Skeletal muscle tissue (tissue), 4 donors: ENCODE results near the gene NAT8L. TPM values are rescaled to one million over a fixed set of nuclear protein-coding genes. Genes with fewer than 3 reads are reported as not detected.
A peak's percentile ranks its signal among the peaks of the same experiment; 100 is the strongest.
"Not testable (repeated sequence)": the region's sequence is repeated elsewhere in the genome, so short reads cannot be mapped to it uniquely, and the experiment has no call there.

ENCODE experiments used
- H3K27ac ChIP-seq: one replicate; pipeline ENCODE4 v1.7.0; 2013; ENCODE audit warnings: mild to moderate bottlenecking, low read depth, low read length, inconsistent platforms
- H3K27me3 ChIP-seq, 3 donors: one replicate each; pipeline ENCODE4 v1.7.0; 2013; ENCODE audit warnings: low read length in 3 of 3; ENCODE audit not compliant: control insufficient read depth in 3 of 3, insufficient read depth in 3 of 3
- H3K36me3 ChIP-seq, 3 donors: one replicate each; pipeline ENCODE4 v1.7.0; 2013; ENCODE audit warnings: low read length in 3 of 3; ENCODE audit not compliant: control insufficient read depth in 3 of 3, insufficient read depth in 3 of 3
- H3K4me1 ChIP-seq, 3 donors: one replicate each; pipeline ENCODE4 v1.7.0; 2013; ENCODE audit warnings: low read length in 3 of 3, mild to moderate bottlenecking in 3 of 3; ENCODE audit not compliant: control insufficient read depth in 3 of 3, insufficient read depth in 3 of 3
- H3K4me3 ChIP-seq, 3 donors: one replicate each; pipeline ENCODE4 v1.7.0; 2013; ENCODE audit warnings: low read length in 3 of 3
- H3K9ac ChIP-seq, 3 donors: one replicate each; pipeline ENCODE4 v1.7.0; 2013; ENCODE audit warnings: low read length in 3 of 3, mild to moderate bottlenecking in 3 of 3, moderate library complexity in 2 of 3, low read depth in 1 of 3
- H3K9me3 ChIP-seq, 3 donors: one replicate each; pipeline ENCODE4 v1.7.0; 2013; ENCODE audit warnings: low read length in 3 of 3; ENCODE audit not compliant: control insufficient read depth in 3 of 3
- total RNA-seq: library from RNA; depleted of rRNA; stranded (reverse); fragments of >200 nt; gene quantifications from one replicate; pipeline ENCODE4 v1.2.3, GENCODE V29; 2014
- donor health status: Osteomylitis.

Gene NAT8L, protein sequence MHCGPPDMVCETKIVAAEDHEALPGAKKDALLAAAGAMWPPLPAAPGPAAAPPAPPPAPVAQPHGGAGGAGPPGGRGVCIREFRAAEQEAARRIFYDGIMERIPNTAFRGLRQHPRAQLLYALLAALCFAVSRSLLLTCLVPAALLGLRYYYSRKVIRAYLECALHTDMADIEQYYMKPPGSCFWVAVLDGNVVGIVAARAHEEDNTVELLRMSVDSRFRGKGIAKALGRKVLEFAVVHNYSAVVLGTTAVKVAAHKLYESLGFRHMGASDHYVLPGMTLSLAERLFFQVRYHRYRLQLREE
- 1.0 TPM for total RNA-seq

DNA sequence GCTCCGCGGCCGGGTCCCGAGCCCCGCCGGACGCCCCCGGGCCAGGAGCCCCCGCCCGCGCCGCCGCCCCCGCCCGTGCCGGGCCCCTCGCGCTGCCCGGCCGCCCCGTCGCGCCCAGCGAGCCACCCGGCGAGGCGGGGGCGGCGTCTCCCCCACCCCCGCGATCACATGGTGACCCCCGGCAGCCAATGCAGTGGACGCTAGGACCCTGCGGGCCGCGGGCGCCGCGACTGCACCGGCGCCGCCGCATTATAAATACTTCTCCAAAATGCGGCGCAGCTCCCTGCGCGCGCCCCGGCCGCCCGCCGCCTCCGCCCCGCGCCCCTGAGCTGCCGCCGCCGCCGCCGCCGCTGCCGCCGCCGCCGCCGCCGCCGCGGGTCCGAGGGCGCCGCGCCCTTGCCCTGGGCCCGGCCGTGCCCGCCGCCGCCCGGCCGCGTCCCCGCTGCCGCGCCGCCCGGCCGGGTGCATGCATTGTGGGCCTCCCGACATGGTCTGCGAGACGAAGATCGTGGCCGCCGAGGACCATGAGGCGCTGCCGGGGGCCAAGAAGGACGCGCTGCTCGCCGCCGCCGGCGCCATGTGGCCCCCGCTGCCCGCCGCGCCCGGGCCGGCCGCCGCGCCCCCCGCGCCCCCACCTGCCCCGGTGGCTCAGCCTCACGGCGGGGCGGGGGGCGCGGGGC is at the start of gene NAT8L:
TSS of gene NAT8L (plus strand) at position 282 of the 680 bp plus-strand sequence. CDS start at position 467, 185 bp downstream.
- no peak within 1 kb of the TSS for H3K27ac ChIP-seq

DNA sequence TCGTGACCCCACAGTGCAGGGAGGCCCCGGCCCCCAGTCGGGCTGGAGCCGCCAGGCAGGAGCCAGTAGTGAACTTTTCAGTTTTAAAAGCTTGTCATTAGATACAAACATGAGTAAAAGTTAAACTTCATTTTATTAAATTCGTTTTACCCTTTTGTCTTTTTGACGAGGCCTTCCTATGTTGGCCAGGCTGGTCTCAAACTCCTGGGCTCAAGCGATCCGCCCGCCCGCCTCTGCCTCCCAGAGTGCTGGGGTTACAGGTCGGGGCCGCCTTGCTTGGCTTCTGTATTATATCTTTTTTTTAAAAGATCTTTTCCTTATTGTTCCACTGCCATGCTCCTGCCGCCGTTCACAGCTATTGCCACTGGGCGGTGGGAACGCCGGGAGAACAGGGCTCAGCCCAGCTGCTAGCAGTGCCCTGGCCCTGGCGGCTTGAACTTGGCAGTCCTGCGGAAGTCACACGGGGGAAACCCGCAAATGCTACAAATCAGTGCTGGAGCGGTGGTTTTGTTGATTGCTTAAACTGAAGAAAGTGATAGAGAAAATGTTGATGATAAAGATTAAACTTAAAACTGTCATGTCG is 49.4 kb upstream of the NAT8L start:
- H3K9me3 ChIP-seq, result no peaks in the 10 kb centered on the region
- H3K36me3 ChIP-seq, result peaks cover 0 to 7% (median 6%) of the 10 kb centered on the region in 3 donors
- H3K27ac ChIP-seq, result peak overlapping the region; percentile 97
- H3K4me1 ChIP-seq, result peaks cover 11 to 24% (median 17%) of the 10 kb centered on the region in 3 donors
- no peaks in the 10 kb centered on the region for H3K27me3 ChIP-seq
- peak overlapping the region; percentile 95 to 99 (median 98) for H3K9ac ChIP-seq
- peak overlapping the region; percentile 93 to 100 (median 100) for H3K4me3 ChIP-seq

More for the DNA sequence above, at the start of gene NAT8L:
- no peaks in the 10 kb centered on the region for H3K36me3 ChIP-seq
- peak within 1 kb of the TSS in 1 of 3 donors; percentile 54 for H3K9ac ChIP-seq
- no peaks in the 10 kb centered on the region for H3K9me3 ChIP-seq
- H3K4me1 ChIP-seq, result no peaks in the 10 kb centered on the region
- H3K4me3 ChIP-seq, result peak within 1 kb of the TSS in 2 of 3 donors; percentile 29 to 40
- H3K27me3 ChIP-seq, result peaks cover 19 to 26% (median 20%) of the 10 kb centered on the region in 3 donors

DNA sequence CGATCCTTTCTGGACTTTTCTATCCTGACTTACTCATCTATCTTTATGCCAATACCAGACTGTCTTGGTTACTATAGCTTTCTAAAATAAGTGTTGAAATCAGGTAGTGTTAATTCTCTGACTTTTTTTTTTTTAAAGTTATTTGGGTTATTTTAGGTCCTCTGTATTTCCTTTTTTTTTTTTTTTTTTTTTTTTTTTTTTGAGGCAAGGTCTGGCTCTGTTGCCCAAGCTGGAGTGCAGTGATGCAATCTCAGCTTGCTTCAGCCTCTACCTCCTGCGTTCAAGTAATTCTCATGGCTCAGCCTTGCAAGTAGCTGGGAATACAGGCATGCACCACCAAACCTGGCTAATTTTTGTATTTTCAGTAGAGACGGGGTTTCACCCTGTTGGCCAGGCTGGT is 47.5 kb upstream of the NAT8L start:
- H3K9me3 ChIP-seq, result no peaks in the 10 kb centered on the region
- H3K9ac ChIP-seq, result no peak overlapping the region
- H3K4me3 ChIP-seq, result no peak overlapping the region
- H3K36me3 ChIP-seq, result no peaks in the 10 kb centered on the region
- H3K27ac ChIP-seq, result no peak overlapping the region
- H3K27me3 ChIP-seq, result no peaks in the 10 kb centered on the region
- H3K4me1 ChIP-seq, result peaks cover 11 to 18% (median 14%) of the 10 kb centered on the region in 3 donors

DNA sequence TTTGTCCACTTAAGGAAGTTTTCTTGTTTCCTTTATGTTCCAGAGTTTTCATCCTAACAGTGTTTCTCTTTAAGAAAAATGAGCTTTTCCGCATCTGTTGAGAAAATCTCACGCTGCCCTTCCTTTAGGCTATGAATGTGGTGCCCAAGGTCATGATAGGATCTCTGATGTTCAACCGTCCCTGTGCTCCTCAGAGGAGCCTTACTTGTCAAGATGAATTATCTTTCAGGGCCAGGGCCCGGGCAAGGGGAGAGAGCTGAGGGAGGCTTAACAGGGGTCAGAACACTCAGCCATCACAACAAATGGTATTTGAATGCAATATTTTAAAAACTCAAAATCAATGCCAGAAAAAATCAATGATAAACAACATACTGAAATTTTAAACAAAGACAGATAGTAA is 44.1 kb upstream of the NAT8L start:
- Histone ChIP-seq H3K4me3 (no peak overlapping the region), H3K9ac (no peak overlapping the region), H3K36me3 (no peaks in the 10 kb centered on the region), H3K27ac (no peak overlapping the region), H3K4me1 (peaks cover 0 to 2% (median 0%) of the 10 kb centered on the region in 3 donors), H3K27me3 (peaks cover 0 to 4% (median 0%) of the 10 kb centered on the region in 3 donors), H3K9me3 (no peaks in the 10 kb centered on the region)

DNA sequence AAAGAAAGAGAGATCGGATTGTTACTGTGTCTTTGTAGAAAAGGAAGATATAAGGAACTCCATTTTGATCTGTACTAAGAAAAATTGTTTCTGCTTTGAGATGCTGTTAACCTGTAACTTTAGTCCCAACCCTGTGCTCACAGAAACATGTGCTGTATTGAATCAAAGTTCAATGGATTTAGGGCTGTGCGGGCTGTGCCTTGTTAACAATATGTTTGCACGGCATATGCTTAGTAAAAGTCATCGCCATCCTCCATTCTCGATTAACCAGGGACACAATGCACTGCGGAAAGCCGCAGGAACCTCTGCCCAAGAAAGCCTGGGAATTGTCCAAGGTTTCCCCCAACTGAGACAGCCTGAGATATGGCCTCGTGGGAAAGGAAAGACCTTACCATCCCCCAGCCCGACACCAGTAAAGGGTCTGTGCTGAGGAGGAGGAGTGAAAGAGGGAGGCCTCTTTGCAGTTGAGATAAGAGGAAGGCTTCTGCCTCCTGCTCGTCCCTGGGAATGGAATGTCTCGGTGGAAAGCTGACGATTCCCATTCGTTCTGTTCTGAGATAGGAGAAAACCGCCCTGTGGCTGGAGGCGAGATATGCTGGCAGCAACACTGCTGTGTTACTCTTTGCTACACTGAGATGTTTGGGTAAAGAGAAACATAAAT is 37.6 kb upstream of the NAT8L start:
- H3K9ac ChIP-seq, H3K9me3 ChIP-seq, H3K36me3 ChIP-seq, H3K4me1 ChIP-seq, H3K4me3 ChIP-seq, H3K27ac ChIP-seq: not testable (repeated sequence)
- peaks cover 0 to 11% (median 4%) of the 10 kb centered on the region in 3 donors for H3K27me3 ChIP-seq

DNA sequence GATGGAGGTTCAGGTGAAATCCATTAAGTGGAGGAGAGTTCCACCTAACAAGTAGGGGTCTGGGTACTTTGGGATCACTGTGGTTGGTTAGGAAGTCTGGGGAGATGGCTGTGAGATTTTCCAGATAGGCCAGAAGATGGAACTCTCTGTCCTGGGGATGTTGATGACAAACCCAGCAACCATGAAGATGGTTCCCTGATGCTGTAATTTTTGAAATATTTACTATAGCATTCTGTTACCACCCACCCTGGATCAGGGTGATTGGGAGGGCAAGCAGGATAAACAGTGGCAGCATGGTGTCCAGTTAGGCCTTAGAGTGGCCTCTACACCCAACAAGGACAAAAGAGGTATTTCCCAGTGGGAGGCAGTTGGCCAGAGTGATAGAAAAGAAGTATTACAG is 34.4 kb upstream of the NAT8L start:
- Histone ChIP-seq H3K4me1 (no peaks in the 10 kb centered on the region), H3K9ac (no peak overlapping the region), H3K4me3 (no peak overlapping the region), H3K36me3 (no peaks in the 10 kb centered on the region), H3K9me3 (no peaks in the 10 kb centered on the region), H3K27me3 (peaks cover 0 to 7% (median 4%) of the 10 kb centered on the region in 3 donors), H3K27ac (no peak overlapping the region)

DNA sequence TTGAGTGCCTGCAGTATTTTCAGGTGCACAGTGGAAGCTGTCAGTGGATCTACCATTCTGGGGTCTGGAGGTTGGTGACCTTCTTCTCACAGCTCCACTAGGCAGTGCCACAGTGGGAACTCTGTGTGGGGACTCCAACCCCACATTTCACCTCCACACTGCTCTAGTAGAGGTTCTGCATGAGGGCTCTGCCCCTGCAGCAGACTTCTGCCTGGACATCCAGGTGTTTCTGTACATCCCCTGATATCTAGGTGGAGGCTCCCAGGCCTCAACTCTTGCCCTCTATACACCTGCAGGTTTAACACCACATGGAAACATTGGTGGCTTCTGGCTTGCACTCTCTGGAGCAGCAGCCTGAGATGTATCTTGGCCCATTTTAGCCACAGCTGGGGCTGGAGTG is 33.3 kb upstream of the NAT8L start:
- no peak overlapping the region for H3K27ac ChIP-seq
- H3K9ac ChIP-seq, result no peak overlapping the region
- no peak overlapping the region for H3K4me3 ChIP-seq
- H3K27me3 ChIP-seq, result peaks cover 0 to 7% (median 4%) of the 10 kb centered on the region in 3 donors
- no peaks in the 10 kb centered on the region for H3K9me3 ChIP-seq
- H3K4me1 ChIP-seq, result no peaks in the 10 kb centered on the region
- H3K36me3 ChIP-seq, result no peaks in the 10 kb centered on the region

DNA sequence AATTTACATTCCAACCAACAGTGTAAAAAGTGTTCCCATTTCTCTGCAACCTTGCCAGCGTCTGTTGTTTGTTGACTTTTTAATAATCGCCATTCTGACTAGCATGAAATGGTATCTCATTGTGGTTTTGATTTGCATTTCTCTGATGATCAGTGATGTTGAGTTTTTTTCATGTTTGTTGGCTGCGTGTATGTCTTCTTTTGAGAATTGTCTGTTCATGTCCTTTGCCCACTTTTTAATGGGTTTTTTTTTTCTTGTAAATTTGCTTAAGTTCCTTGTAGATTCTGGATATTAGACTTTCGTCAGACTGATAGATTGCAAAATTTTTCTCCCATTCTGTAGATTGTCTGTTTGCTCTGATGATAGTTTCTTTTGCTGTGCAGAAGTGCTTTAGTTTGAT is 32.0 kb upstream of the NAT8L start:
- not testable (repeated sequence) for H3K4me3 ChIP-seq, H3K27ac ChIP-seq, H3K9ac ChIP-seq, H3K9me3 ChIP-seq, H3K4me1 ChIP-seq, H3K36me3 ChIP-seq, H3K27me3 ChIP-seq

DNA sequence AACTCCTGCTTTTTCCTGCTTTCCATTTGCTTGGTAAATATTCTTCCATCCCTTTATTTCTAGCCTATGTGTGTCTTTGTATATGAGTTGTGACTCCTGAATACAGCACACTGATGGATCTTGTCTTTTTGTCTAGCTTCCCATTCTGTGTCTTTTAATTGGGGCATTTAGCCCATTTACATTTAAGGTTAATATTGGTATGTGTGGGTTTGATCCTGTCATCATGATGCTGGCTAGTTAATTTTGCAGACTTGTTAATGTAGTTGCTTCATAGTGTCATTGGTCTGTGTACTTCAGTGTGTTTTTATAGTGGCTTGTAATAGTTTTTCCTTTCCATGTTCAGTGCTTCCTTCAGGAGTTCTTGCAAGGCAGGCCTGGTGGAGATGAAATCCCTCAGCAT is 28.0 kb upstream of the NAT8L start:
- H3K27ac ChIP-seq, H3K36me3 ChIP-seq, H3K4me1 ChIP-seq, H3K27me3 ChIP-seq, H3K4me3 ChIP-seq, H3K9me3 ChIP-seq, H3K9ac ChIP-seq: not testable (repeated sequence)
